SJCRH30 (cell line): ENCODE measurements around the gene S100A12. TPM values are rescaled to one million over a fixed set of nuclear protein-coding genes. Genes with fewer than 3 reads are reported as not detected.
"Not testable (repeated sequence)": the region's sequence is repeated elsewhere in the genome, so short reads cannot be mapped to it uniquely, and the experiment has no call there.

Experiments
- DNase-seq, 2 experiments: peaks; one replicate each; pipeline ENCODE4 v3.0.0-alpha.2; 2015 to 2020
- H3K27ac ChIP-seq: fragments of 250-450 bp; sonication (Bioruptor Pico); 2 replicates; pipeline ENCODE4 v1.5.1; 2020; ENCODE audit warnings: mild to moderate bottlenecking, moderate library complexity
- H3K27me3 ChIP-seq: fragments of 250-450 bp; sonication (Bioruptor Pico); 2 replicates; pipeline ENCODE4 v1.5.1; 2020; ENCODE audit warnings: mild to moderate bottlenecking, moderate library complexity
- H3K36me3 ChIP-seq: fragments of 250-450 bp; sonication (Bioruptor Pico); 2 replicates; pipeline ENCODE4 v1.5.1; 2020; ENCODE audit warnings: mild to moderate bottlenecking, moderate library complexity
- H3K4me1 ChIP-seq: fragments of 250-450 bp; sonication (Bioruptor Pico); 2 replicates; pipeline ENCODE4 v1.5.1; 2020; ENCODE audit warnings: mild to moderate bottlenecking, moderate library complexity
- H3K4me3 ChIP-seq: fragments of 250-450 bp; sonication (Bioruptor Pico); 2 replicates; pipeline ENCODE4 v1.5.1; 2020; ENCODE audit warnings: mild to moderate bottlenecking, moderate library complexity
- H3K9me3 ChIP-seq: fragments of 250-450 bp; sonication (Bioruptor Pico); replicated peaks from 2 replicates; pipeline ENCODE4 v1.5.1; 2020; ENCODE audit warnings: mild to moderate bottlenecking, moderate library complexity
- total RNA-seq: library from RNA; depleted of rRNA; stranded (reverse); fragments of >200 nt; shearing (Covaris generic); gene quantifications from 2 replicates; pipeline ENCODE4 v1.2.3, GENCODE V29; 2014; rRNA removed

The S100A12 gene
- not detected in 2 replicates for total RNA-seq

DNA sequence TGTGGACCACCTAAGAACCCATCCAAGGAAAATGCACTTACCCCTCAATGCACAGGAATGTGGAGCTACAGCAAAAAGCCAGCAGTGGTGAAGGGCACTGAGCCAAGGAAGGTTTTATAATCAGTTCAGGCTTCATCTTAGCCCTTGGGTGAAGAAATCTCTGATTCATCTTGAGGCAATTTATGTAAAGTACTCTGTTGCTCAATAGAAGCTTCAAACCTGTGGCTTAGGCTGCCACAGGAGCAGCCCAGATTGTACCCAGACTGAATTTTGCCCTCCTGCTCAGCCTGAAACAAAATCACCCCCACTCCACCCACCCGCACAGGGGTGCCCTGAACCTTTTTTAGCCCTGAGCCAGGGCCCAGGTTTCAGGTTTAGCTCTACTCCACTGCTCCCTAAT, at the start of gene S100A12:
TSS of gene S100A12 (minus strand) at position 111 of the 400 bp plus-strand sequence. CDS start 1,029 bp downstream, outside the sequence.
- no peaks in the 10 kb centered on the region for H3K36me3 ChIP-seq
- no peaks in the 10 kb centered on the region for H3K4me1 ChIP-seq
- H3K4me3 ChIP-seq, result no peak within 1 kb of the TSS
- DNase-seq, result no peak
- no peak within 1 kb of the TSS for H3K27ac ChIP-seq
- no peaks in the 10 kb centered on the region; the same call in 1 of the 2 replicates for H3K27me3 ChIP-seq
- H3K9me3 ChIP-seq, result no peaks in the 10 kb centered on the region

DNA sequence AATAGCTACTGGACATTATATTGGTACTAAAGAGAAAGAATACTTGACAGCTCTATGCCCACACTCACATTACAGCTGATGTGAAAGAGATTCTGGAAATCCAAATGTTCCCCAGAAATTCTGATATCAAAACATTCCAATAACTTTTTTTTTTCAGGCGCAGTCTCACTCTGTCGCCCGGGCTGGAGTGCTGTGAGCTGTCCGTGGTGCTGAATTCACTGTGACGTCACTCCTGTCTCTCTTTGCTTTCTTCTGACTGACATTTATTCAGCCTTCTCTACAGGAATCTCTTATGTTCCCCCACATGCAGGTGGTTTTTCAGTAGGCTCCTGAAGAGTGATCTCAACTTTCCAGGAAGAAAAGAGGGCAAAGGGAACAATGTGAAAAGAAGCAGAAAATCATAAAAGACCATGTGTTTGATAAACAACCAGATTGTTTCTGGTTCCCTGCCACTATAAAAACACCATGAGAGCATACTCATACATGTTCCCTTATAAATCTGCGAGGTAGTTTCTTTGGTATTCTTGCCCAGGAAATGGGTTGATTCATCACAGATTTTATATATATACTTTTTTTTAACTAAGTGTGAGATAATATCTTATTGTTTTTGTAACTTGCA, 47.1 kb upstream of the S100A12 start:
- H3K4me1 ChIP-seq, result no peaks in the 10 kb centered on the region
- peak; percentile 49 to 76 for DNase-seq
- H3K27me3 ChIP-seq, result no peaks in the 10 kb centered on the region
- no peaks in the 10 kb centered on the region for H3K36me3 ChIP-seq
- no peaks in the 10 kb centered on the region for H3K9me3 ChIP-seq
- no peak overlapping the region for H3K4me3 ChIP-seq
- no peak overlapping the region for H3K27ac ChIP-seq

DNA sequence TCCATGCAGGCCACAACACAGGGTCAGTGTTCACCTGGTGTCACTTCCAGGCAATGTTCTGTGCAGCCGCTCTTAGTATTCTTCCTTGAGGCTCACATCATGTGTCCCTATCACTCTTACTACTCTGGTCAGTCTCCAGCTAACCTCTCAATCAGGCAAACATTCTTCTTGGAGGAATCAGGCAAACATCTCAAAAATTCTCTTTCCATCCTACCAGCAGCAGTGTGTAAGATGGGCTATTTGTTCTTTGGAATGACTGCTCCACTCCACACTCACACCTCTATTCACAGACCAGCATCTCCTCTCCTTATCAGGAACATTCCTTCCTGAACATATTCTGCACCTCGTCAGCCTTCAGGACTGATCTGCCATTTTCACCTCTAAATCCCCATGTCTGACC, 44.9 kb upstream of the S100A12 start:
- Histone ChIP-seq H3K36me3 (no peaks in the 10 kb centered on the region), H3K4me3 (no peak overlapping the region), H3K27ac (no peak overlapping the region), H3K27me3 (no peaks in the 10 kb centered on the region), H3K4me1 (no peaks in the 10 kb centered on the region), H3K9me3 (no peaks in the 10 kb centered on the region)
- DNase-seq, result no peak

DNA sequence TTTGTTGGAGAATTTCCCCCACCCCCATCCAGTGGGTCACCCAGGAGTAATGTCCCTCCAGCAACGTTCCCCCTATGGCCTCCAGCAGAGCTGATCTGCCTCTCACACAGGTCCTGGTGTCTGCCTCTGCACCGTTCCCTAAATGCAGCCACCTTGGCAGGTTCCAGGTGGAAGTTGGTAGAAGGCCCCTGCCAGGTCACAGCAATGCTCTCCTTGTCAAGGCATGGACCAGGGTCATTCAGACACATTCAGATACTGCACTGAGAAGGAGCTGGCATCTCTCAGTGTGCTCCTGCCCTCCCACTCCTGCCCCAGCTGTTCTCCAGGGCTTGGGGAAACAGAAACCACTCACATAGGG, 44.0 kb upstream of the S100A12 start:
- H3K9me3 ChIP-seq, H3K4me1 ChIP-seq, DNase-seq, H3K4me3 ChIP-seq, H3K27me3 ChIP-seq, H3K36me3 ChIP-seq, H3K27ac ChIP-seq: not testable (repeated sequence)

- not testable (repeated sequence) for H3K4me3 ChIP-seq, H3K4me1 ChIP-seq, H3K9me3 ChIP-seq, DNase-seq, H3K36me3 ChIP-seq, H3K27ac ChIP-seq, H3K27me3 ChIP-seq
These were observed 43.5 kb upstream of the S100A12 start for GRCh38 chr1:153418758-153419435.

GRCh38 chr1:153417136-153417888, 41.9 kb upstream of the S100A12 start:
- H3K9me3 ChIP-seq, result no peaks in the 10 kb centered on the region
- H3K4me1 ChIP-seq, result no peaks in the 10 kb centered on the region
- DNase-seq, result no peak
- H3K27me3 ChIP-seq, result no peaks in the 10 kb centered on the region
- no peak overlapping the region for H3K27ac ChIP-seq
- H3K4me3 ChIP-seq, result no peak overlapping the region
- H3K36me3 ChIP-seq, result no peaks in the 10 kb centered on the region

DNA sequence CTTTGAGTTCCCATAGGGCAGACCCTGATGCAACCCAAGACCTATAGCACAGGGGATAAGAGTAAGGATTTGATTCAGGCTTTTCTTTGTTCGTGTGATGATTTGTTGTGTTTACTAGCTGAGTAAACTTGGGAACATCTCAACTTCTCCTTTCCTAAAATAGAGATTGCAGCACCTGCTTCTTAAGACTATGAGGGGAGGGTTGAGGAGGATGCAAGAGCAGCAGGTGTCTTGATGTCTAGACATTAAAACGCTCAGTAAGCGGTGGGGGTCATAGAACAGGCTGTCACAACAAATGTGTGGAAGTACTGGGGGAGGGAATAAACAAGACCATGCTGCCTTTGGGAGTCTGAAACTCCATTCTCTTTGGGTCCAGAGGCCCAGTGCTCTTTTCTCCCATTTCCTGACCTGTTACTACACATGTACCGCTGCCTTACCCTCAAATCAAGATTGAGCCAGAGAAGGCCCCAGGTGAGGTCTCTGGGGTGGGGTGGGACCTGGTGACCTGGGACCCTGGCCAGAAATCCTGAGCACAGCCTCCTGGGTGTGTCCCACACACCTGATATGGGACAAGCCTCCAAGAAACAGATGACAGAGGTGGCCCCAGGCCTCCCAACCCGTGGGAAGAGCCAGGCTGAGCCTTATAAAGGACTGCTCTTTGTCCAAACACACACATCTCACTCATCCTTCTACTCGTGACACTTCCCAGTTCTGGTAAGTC, 40.6 kb upstream of the S100A12 start, which contains the start of gene S100A7A:
TSS of gene S100A7A (plus strand) at position 671 of the 721 bp plus-strand sequence. CDS start 1,563 bp downstream, outside the sequence.
- Histone ChIP-seq H3K27me3 (no peaks in the 10 kb centered on the region), H3K4me3 (no peak within 1 kb of the TSS), H3K36me3 (no peaks in the 10 kb centered on the region), H3K27ac (no peak within 1 kb of the TSS), H3K4me1 (no peaks in the 10 kb centered on the region), H3K9me3 (no peaks in the 10 kb centered on the region)
- no peak for DNase-seq

GRCh38 chr1:153413961-153414360, 38.5 kb upstream of the S100A12 start:
- not testable (repeated sequence) for DNase-seq, H3K36me3 ChIP-seq, H3K27me3 ChIP-seq, H3K27ac ChIP-seq, H3K9me3 ChIP-seq, H3K4me3 ChIP-seq, H3K4me1 ChIP-seq

GRCh38 chr1:153407274-153407673, 31.9 kb upstream of the S100A12 start:
- H3K27ac ChIP-seq, H3K4me1 ChIP-seq, H3K36me3 ChIP-seq, H3K9me3 ChIP-seq, H3K27me3 ChIP-seq, DNase-seq, H3K4me3 ChIP-seq: not testable (repeated sequence)

GRCh38 chr1:153405825-153406599, 30.6 kb upstream of the S100A12 start:
- H3K27me3 ChIP-seq, H3K4me3 ChIP-seq, H3K27ac ChIP-seq, H3K9me3 ChIP-seq, DNase-seq, H3K4me1 ChIP-seq, H3K36me3 ChIP-seq: not testable (repeated sequence)

GRCh38 chr1:153404768-153405167, 29.3 kb upstream of the S100A12 start:
- peak; percentile 19 to 41 for DNase-seq
- H3K4me3 ChIP-seq, result no peak overlapping the region
- H3K9me3 ChIP-seq, result no peaks in the 10 kb centered on the region
- no peak overlapping the region for H3K27ac ChIP-seq
- no peaks in the 10 kb centered on the region for H3K36me3 ChIP-seq
- H3K27me3 ChIP-seq, result 0 out of 2 replicates have a peak, but pooled peaks cover 3% of the 10 kb centered on the region
- no peaks in the 10 kb centered on the region for H3K4me1 ChIP-seq

DNA sequence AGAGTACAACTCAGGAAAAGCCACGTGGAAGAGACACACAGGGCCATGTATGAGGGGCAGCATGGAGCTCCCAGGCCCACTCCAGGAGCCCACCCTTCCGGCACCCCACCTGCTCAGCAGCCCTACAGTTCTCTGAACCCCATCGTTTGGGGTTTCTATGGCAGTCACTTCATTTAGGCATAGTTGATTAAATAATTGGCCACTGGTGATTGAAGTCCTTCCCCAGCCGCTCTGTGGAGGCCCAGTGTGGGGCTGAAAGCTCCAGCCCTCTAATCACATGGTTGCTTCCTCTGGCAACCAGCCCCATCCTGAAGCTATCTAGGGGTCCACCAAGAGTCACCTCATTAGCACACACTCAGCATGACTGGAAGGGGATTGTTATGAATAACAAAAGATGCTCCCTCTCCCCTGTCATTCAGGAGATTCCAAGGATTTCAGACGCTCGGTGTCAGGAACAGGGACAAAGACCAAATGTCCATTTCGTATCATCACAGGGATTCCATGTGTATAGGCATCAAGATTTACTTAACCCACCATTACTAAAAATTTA, 28.7 kb upstream of the S100A12 start:
- H3K27me3 ChIP-seq, result 0 out of 2 replicates have a peak, but pooled peaks cover 3% of the 10 kb centered on the region
- H3K36me3 ChIP-seq, result no peaks in the 10 kb centered on the region
- H3K27ac ChIP-seq, result no peak overlapping the region
- H3K4me3 ChIP-seq, result no peak overlapping the region
- H3K4me1 ChIP-seq, result no peaks in the 10 kb centered on the region
- no peaks in the 10 kb centered on the region for H3K9me3 ChIP-seq
- DNase-seq, result no peak

DNA sequence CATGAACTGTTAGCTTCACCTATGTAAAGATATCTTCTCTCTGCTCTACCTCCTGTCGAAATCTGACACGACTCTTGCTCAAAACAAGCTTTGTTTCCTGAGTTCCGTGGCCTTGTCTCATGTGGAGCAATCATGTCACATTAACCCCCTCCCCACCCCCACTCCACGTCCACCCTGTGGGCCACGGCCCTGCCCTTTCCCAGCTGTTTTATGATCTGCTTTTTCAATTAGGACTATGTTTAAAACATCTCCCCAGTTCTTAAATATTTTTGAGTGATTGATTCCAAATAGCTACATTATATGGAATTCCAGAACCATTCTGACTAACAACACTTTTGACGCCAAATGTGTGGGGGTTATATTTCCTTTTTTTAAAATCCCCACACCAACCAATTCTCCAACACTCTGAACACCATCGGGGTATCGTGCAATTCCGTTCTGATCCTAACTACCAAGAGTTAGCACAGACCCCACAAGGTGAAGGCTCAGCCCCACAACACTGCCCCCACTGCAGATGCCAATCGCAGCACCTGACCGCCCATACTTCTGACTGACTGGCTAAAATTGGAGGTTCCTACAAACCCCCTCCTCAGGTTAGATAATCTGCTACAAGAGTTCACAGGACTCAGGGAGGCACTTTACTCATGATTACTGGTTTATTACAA, 28.1 kb upstream of the S100A12 start:
- no peaks in the 10 kb centered on the region for H3K36me3 ChIP-seq
- H3K27me3 ChIP-seq, result 0 out of 2 replicates have a peak, but pooled peaks cover 3% of the 10 kb centered on the region
- H3K4me1 ChIP-seq, result no peaks in the 10 kb centered on the region
- no peak for DNase-seq
- H3K9me3 ChIP-seq, result no peaks in the 10 kb centered on the region
- no peak overlapping the region for H3K4me3 ChIP-seq
- no peak overlapping the region for H3K27ac ChIP-seq
